Measurements from ENCODE around the gene SIGLEC8. TPM values are rescaled to one million over a fixed set of nuclear protein-coding genes. Genes with fewer than 3 reads are reported as not detected.

SIGLEC8 gene
- total RNA-seq, 1 donor from 2014 or later: not detected

GRCh38 chr19:51410950-51411748 lies 47.1 kb downstream of the SIGLEC8 start:
- DNase-seq (ENCODE audit: low spot score): no peak
- H3K4me3 Mint-ChIP-seq (ENCODE audit: unreplicated experiment): no peak overlapping the region
- peaks cover 2% of the 10 kb centered on the region for H3K27me3 Mint-ChIP-seq (ENCODE audit: low read depth)
- H3K9me3 Mint-ChIP-seq (ENCODE audit: low read depth): peaks cover 3% of the 10 kb centered on the region
- no peak for TF ChIP-seq CTCF (IDR thresholded peaks at IDR 0.05)
- H3K27ac Mint-ChIP-seq (ENCODE audit: unreplicated experiment): no peak overlapping the region
- H3K36me3 Mint-ChIP-seq (ENCODE audit: low read depth): no peaks in the 10 kb centered on the region
- H3K4me1 Mint-ChIP-seq (ENCODE audit: low read depth): peaks cover 3% of the 10 kb centered on the region

- H3K27ac Mint-ChIP-seq (ENCODE audit: unreplicated experiment): no peak overlapping the region
- no peaks in the 10 kb centered on the region for H3K36me3 Mint-ChIP-seq (ENCODE audit: low read depth)
- H3K4me1 Mint-ChIP-seq (ENCODE audit: low read depth): peaks cover 3% of the 10 kb centered on the region
- H3K27me3 Mint-ChIP-seq (ENCODE audit: low read depth): peaks cover 2% of the 10 kb centered on the region
- TF ChIP-seq CTCF (IDR thresholded peaks at IDR 0.05): peak; percentile 49
- peaks cover 17% of the 10 kb centered on the region for H3K9me3 Mint-ChIP-seq (ENCODE audit: low read depth)
- no peak for DNase-seq (ENCODE audit: low spot score)
- no peak overlapping the region for H3K4me3 Mint-ChIP-seq (ENCODE audit: unreplicated experiment)
Measured at GRCh38 chr19:51407511-51408131, 50.6 kb downstream of the SIGLEC8 start.

- Mint-ChIP-seq H3K4me1 (ENCODE audit: low read depth) (no peaks in the 10 kb centered on the region), H3K27me3 (ENCODE audit: low read depth) (no peaks in the 10 kb centered on the region), H3K9me3 (ENCODE audit: low read depth) (peaks cover 27% of the 10 kb centered on the region), H3K27ac (ENCODE audit: unreplicated experiment) (no peak overlapping the region), H3K36me3 (ENCODE audit: low read depth) (peaks cover 3% of the 10 kb centered on the region), H3K4me3 (ENCODE audit: unreplicated experiment) (no peak overlapping the region)
- DNase-seq (ENCODE audit: low spot score): no peak
- no peak for TF ChIP-seq CTCF (IDR thresholded peaks at IDR 0.05)
Measured at GRCh38 chr19:51402117-51402516, 56.1 kb downstream of the SIGLEC8 start.

Other genes with a start within 250 kb of the SIGLEC8 start
- not detected in 3 replicates for gene CD33, start 233.4 kb downstream of the SIGLEC8 start, total RNA-seq
- gene SIGLECL1, start 207.4 kb downstream of the SIGLEC8 start, total RNA-seq: not detected in 3 replicates
- gene IGLON5, start 146.8 kb downstream of the SIGLEC8 start, total RNA-seq: 0.07 TPM in 1 of 3 replicates, not detected in the others
- 4.9 to 5.5 TPM (median 5.4 TPM) in 3 replicates for gene VSIG10L, start 116.3 kb downstream of the SIGLEC8 start, total RNA-seq
- gene ETFB, start 92.1 kb downstream of the SIGLEC8 start, total RNA-seq: 43.7 to 56.6 TPM (median 49.6 TPM) in 3 replicates
- 1.5 TPM in 1 of 3 replicates, not detected in the others for gene CLDND2, start 89.5 kb downstream of the SIGLEC8 start, total RNA-seq
- not detected in 3 replicates for gene NKG7, start 85.8 kb downstream of the SIGLEC8 start, total RNA-seq
- not detected in 3 replicates for gene LIM2, start 70.5 kb downstream of the SIGLEC8 start, total RNA-seq
- not detected in 3 replicates for gene C19orf84, start 67.9 kb downstream of the SIGLEC8 start, total RNA-seq
- gene SIGLEC10, start 40.8 kb downstream of the SIGLEC8 start, total RNA-seq: not detected in 3 replicates
- not detected in 3 replicates for gene CEACAM18, start 20.1 kb upstream of the SIGLEC8 start, total RNA-seq
- not detected in 3 replicates for gene SIGLEC12, start 43.3 kb upstream of the SIGLEC8 start, total RNA-seq
- not detected in 3 replicates for gene SIGLEC6, start 73.2 kb upstream of the SIGLEC8 start, total RNA-seq
- 6.3 to 14.3 TPM (median 8.9 TPM) in 3 replicates for gene ZNF175, start 112.8 kb upstream of the SIGLEC8 start, total RNA-seq
- gene SIGLEC5, start 171.9 kb upstream of the SIGLEC8 start, total RNA-seq: not detected in 3 replicates
- not detected in 3 replicates for gene SIGLEC14, start 188.4 kb upstream of the SIGLEC8 start, total RNA-seq
- gene SPACA6, start 234.9 kb upstream of the SIGLEC8 start, total RNA-seq: 20.4 to 39.5 TPM (median 24.3 TPM) in 3 replicates